ENCODE data around the gene PER2. TPM values are rescaled to one million over a fixed set of nuclear protein-coding genes. Genes with fewer than 3 reads are reported as not detected.

PER2 gene
- polyA plus RNA-seq, 3 donors = 5.1 to 6.0 (median 5.1) TPM

DNA sequence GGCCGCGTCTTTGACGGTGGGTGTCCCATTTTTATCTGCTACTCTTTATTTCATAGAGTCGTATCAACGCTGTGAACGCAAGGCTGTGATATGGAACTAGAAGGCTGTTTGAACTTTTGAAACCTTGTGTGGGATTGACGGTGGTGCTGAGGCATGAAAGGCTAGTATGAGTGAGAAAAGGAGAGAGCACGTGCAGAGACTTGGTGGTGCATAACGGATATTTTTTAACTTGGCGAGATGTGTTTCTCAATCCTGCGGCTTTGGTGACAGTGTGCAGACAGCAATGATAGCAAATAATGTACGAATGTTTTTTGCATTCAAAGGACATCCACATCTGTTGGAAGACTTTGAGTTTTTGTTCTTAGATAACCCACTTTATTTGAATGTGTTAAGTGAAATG lies 54.8 kb downstream of the PER2 start:
- no peak for DNase-seq (ENCODE audit: low read depth in 3 of 3, low spot score in 2 of 3)

DNA sequence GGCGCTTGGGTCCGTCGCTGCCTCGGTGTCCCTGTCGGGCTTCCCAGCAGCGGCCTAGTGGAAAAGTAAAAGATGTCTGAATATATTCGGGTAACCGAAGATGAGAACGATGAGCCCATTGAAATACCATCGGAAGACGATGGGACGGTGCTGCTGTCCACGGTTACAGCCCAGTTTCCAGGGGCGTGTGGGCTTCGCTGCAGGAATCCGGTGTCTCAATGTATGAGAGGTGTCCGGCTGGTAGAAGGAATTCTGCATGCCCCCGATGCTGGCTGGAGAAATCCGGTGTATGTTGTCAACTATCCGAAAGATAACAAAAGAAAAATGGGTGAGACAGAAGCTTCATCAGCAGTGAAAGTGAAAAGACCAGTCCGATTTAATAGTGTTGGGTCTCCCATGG lies 56.6 kb downstream of the PER2 start:
- DNase-seq (ENCODE audit: low read depth in 3 of 3, low spot score in 2 of 3) = no peak

GRCh38 chr2:238231251-238231793 lies 57.1 kb downstream of the PER2 start:
- DNase-seq (ENCODE audit: low read depth in 3 of 3, low spot score in 2 of 3) = no peak

DNA sequence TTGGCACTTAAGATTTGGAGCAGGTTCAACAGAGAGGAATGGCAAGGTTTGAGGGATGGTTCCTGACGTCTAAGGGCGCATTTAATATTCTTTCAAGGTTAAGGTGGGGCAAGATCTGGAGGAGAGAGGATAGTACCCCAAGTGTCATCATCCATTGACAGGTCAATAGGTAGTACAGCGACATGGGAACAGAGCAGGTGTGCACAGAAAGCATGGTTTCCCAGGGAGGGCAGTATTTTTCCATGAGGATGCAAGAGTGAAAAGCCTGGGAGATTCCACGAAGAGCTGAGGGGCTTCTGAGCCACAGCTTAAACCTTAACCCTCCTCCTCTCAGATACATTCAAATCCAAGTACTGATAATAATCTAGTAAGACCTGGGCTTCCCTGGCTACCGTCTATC lies 57.7 kb downstream of the PER2 start:
- DNase-seq (ENCODE audit: low read depth in 3 of 3, low spot score in 2 of 3) = no peak

DNA sequence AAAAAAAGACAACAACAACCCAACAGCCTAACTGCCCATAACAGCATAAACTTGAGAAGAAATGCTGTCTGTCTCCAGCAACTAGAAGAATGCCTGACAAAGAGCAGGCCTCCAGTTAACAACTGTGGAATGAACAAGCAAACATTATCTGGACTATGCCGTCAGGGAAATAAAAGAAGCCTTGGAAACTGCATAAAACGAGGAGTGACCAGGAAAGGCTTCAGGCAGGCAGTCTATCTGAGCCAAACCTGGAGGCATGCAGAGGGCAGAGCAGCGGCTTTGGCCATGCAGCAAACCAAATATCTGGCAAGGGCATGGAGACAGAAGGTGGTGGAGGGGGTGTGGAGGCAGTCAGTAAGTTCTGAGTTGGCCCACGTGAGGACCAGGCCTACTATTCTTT lies 59.7 kb downstream of the PER2 start:
- DNase-seq (ENCODE audit: low read depth in 3 of 3, low spot score in 2 of 3) = no peak

DNA sequence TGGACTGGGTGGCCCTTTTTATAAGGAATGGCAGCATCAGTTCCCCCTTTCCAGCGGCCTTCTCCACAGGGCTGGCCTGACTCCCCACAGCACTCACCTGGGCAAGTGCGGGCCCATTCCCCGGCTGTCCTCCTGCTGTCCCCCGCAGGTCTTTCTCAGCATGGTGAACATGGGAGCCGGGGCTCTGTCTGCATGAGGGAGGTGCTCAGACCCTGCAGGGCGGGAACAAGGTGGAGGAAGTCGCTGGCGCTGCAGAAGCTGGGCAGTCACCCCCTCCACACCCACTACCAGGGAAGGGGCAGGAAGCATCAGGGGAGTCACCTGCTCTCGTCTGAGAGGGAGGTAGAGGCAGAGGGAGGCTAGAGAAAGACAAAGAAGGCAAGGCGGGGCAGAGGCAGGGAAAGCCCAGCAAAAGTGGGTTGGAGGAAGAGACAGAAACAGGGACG lies 60.8 kb downstream of the PER2 start:
- no peak for DNase-seq (ENCODE audit: low read depth in 3 of 3, low spot score in 2 of 3)

GRCh38 chr2:238226698-238227586 lies 61.5 kb downstream of the PER2 start:
- no peak for DNase-seq (ENCODE audit: low read depth in 3 of 3, low spot score in 2 of 3)

GRCh38 chr2:238225911-238226697 lies 62.3 kb downstream of the PER2 start:
- DNase-seq (ENCODE audit: low read depth in 3 of 3, low spot score in 2 of 3) = no peak

GRCh38 chr2:238225121-238225520 lies 63.3 kb downstream of the PER2 start:
- DNase-seq (ENCODE audit: low read depth in 3 of 3, low spot score in 2 of 3) = no peak

DNA sequence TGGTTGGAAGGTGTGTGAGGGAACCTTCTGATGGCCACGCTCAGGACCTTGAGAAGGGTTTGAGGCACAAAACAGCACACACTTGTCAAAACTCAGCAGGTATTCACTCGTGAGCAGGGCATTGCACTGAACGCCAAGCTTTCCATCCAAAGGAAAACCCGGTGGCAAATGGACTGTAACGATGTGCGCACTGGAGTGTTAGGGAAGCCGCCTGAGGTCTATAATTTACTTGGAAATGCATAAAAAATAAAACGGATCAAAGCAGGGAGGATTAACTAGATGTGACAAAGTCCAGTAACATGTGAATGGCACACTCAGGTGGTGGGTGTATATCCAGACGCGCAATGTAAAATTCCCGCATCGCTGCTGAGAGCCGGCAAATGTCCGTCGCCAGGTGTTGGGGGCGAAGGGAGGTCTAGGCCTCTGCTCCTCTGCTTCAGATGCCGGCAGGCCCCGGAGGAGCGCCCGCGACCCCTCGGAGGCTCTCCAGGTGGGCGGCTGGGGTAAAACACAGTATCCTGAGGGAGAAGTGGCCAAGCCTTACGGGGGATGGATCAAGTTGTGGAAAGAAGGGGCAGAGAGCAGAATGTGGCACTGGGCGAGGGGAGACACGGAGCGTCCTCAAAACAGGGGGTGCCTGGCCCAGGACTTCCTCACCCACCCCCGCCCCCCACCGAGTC lies 63.9 kb downstream of the PER2 start:
- no peak for DNase-seq (ENCODE audit: low read depth in 3 of 3, low spot score in 2 of 3)

GRCh38 chr2:238220892-238221521 lies 67.4 kb downstream of the PER2 start:
- no peak for DNase-seq (ENCODE audit: low read depth in 3 of 3, low spot score in 2 of 3)

DNA sequence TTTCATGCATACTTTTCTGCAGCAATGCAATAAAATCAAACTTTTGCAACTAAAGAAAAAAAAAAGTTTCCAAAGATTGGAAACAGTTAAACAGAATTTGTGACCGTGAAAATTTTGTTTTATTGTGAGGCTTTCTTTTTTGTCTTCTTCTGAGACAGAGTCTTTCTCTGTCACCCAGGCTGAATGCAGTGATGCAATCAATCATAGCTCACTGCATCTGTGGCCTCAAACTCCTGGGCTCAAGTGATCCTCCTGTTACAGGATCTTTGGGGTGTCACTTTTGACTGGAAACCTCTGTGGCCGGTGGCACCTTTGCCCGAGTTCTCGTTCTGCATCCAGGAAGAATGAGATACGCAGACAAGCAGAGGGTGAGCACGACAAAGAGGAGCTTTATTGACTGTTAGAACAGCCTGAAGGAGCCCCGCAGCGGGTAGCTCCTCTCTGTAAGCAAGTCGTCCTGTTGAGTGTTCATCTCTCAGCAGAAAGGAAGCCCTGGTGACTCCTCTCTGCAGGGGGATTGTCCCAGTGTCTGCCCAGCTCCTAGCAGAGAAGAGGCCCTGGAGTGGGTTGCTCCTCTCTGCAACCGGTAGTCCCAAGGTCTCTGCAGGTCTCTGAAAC lies 68.0 kb downstream of the PER2 start:
- DNase-seq (ENCODE audit: low read depth in 3 of 3, low spot score in 2 of 3) = no peak

GRCh38 chr2:238216651-238217184 lies 71.7 kb downstream of the PER2 start:
- DNase-seq (ENCODE audit: low read depth in 3 of 3, low spot score in 2 of 3) = no peak

- DNase-seq (ENCODE audit: low read depth in 3 of 3, low spot score in 2 of 3) = no peak
Observed at GRCh38 chr2:238207006-238207405, 81.4 kb downstream of the PER2 start.

DNA sequence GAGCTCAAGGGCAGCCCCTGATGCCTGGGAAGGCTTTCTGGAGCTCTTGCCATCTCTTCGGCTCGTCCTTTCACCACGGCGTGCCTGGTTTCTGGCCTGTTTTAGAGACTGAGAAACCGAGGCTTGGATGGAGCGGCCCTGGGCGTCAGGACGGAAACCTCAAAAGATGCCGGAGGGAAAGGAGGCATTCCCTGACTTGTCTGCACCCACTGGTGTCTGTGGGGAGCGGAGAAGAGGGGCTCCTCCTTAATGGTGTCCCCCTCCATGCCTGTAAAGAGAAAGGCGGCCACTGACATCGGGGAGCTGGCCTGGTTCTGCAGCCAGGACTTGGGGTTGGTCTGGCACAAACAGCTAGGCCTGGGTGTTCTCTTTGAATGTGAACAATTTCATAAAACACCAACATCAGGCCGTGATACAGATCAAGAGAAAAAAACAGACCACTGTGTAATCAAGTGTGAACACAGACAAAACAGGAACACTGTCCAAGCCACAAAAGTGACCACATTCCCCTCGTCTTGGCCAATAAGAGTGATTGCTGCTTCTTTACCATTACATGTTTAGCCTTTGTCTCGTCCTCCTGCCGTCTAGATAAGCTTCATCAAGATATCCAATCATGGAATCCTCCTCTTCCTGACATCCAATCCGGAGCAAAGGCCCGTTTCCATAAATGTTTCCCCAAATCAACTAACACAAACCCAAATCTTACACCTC lies 84.3 kb downstream of the PER2 start:
- DNase-seq (ENCODE audit: low read depth in 3 of 3, low spot score in 2 of 3) = peak in 1 of 3 donors; percentile 45

- peak; percentile 20 to 67 (median 67) for DNase-seq (ENCODE audit: low read depth in 3 of 3, low spot score in 2 of 3)
Observed at GRCh38 chr2:238203094-238203972, 85.1 kb downstream of the PER2 start, which contains the start of gene ILKAP. Gene ILKAP, minus strand, starts transcription at chr2:238203695. Its CDS starts 142 bp downstream, at chr2:238203553.

GRCh38 chr2:238202326-238203093 lies 85.9 kb downstream of the PER2 start:
- DNase-seq (ENCODE audit: low read depth in 3 of 3, low spot score in 2 of 3) = no peak
